ENCODE measurements around the gene BPIFB6.
"Not testable (repeated sequence)": the region's sequence is repeated elsewhere in the genome, so short reads cannot be mapped to it uniquely, and the experiment has no call there.

Gene BPIFB6

DNA sequence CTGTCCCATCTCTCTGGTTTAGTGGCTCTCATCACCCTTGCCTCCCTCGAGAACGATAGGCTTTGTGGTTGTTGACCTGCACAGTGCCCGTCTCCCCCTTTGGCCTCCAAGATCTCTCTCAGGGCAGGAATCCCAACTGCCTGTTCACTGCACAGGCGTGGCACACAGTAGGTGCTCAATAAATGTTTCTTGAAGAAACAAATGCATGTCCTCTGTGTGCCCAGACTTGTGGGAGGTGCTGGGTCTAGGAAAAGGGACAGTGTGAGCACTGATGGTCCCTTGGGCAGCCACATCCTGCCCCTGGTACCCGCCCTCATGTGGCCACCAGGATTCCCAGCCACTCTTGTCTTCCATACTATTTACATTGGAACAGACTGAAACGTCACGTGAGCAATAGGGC, 2.6 kb upstream of the BPIFB6 start:
- DNase-seq (ENCODE audit: low read depth in 3 of 3): no peak

DNA sequence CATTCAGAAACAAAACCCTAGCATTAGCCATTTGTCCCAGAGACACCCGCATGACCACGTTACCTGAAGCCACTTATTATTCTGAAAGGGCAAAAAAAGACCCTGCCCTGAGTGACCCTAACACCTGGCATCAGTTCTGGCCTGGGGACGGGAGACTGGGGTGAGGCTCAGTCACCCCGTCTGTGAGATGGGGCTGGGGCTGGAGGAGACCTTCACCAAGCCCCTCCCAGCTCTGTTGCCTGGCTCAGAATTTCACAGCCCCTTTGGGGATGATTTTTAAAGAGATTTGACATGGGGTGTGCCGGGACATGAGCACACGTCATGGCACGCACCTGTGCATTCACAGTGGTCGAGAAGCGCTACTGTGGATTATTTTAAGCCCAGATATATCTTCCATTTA, 1.4 kb upstream of the BPIFB6 start:
- DNase-seq (ENCODE audit: low read depth in 3 of 3): no peak

DNA sequence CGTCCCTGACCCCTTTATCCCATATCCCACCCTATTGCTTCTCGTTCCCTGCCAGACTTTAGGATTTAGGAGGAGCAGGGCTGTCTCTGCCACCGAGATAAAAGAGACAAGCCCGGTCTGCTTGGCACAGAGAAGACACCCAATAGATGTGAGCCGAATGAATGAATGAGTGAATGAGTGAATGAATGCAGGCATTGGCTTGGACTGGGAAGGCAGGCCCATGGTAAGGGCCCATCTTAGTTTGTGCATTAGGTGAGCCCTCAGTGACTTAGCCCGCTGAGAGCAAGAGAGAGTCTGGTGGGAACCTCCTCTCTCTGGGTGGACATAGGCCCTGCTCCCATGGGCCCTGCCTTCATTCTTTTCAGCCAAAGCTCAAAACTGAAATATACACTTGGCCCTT, 879 bp upstream of the BPIFB6 start:
- no peak for DNase-seq (ENCODE audit: low read depth in 3 of 3)

DNA sequence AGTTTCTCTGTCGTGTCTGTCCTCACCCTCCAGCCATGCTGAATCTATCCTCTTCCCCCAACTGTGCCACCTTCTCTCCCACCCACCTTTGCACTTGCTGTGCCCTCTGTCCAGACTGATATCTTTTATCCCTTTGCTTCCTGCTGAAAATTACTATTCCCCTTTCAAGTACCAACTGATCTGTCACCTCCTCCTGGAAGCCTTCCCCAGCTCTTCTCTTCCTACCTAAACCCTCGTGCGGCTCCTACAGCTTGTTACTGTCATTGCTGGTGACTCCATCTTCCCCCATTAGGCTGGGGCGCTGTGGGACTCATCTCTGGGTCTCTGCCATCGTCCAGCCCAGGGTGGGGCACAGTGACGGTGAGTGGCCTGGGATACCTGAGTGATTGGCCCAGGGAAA, 1.1 kb downstream of the BPIFB6 start:
- DNase-seq (ENCODE audit: low read depth in 3 of 3): no peak

DNA sequence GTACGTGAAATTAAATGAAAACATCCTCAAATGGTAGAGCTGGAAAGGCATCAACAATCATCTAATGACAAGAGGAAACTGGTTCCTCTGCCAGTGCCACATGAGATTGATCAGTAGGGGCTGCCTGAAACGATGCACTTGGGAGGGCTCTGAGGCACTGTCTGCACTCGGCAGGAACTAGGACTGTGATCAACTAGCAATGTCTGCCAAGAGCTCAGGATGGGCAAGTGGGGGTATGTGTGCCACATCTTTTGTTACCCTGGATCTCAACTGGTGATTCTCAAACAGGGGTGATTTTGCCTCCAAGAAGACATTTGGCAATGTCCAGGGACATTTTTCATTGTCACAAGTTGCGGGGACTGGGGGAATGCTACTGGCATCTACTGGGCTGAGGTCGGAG, 1.9 kb downstream of the BPIFB6 start:
- DNase-seq (ENCODE audit: low read depth in 3 of 3): no peak

DNA sequence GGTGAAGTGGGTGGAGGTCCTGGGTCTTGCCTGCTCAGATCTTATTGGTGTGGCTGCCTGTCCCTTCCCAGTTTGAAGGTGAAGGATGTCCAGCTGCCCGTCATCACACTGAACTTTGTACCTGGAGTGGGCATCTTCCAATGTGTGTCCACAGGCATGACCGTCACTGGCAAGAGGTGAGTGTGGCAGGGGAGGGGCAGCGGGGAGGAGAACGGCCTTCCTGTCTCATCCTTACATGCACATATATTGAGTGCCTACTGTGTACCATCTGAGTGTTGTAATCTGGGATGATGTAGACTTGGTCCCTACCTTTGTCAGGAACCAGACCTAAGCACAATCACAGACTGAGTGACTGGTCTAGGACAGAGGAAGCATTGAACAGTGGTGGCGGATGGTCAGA, 2.7 kb downstream of the BPIFB6 start:
- no peak for DNase-seq (ENCODE audit: low read depth in 3 of 3)

DNA sequence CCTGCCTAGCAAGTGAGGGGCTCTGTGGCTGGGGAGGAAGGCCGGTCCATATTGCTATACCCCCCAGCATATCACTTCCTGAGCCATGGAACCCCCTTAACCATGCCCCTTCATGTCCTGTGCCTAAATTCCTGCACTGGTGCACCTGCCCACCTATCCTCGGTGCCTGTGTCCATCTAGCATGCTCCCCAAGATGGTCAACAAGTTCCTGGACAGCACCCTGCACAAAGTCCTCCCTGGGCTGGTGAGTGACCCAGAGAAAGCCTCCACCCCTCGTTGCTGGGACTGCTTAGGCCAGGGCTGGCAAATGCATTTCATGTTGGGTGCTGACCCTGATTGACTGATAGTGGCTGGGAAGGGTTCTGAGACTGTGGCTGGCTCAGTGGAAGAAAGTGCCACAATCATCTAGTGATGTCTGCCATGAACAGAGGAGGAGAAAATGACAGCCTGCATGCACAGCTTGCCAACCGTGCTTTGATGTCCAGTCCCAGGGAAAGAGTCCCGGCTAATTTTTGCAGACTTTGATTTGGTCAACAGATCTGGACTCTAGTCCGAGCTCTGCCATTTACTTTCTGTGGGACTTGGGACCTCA, 3.5 kb downstream of the BPIFB6 start:
- DNase-seq (ENCODE audit: low read depth in 3 of 3): no peak

DNA sequence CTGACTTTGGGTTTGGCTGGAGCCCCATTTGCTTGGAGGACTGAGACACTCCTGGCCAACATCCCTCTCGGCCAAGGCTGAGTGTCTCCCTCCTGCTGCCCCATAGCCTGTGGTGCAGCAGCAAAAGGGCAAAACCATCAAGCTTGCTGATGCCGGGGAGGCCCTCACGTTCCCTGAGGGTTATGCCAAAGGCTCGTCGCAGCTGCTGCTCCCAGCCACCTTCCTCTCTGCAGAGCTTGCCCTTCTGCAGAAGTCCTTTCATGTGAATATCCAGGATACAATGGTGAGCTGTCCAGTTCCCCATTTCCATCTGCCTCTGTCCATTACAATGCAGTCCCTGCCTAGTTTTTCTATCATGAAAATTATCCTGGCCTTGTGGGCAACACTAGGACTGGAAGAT, 6.0 kb downstream of the BPIFB6 start:
- DNase-seq (ENCODE audit: low read depth in 3 of 3): no peak

DNA sequence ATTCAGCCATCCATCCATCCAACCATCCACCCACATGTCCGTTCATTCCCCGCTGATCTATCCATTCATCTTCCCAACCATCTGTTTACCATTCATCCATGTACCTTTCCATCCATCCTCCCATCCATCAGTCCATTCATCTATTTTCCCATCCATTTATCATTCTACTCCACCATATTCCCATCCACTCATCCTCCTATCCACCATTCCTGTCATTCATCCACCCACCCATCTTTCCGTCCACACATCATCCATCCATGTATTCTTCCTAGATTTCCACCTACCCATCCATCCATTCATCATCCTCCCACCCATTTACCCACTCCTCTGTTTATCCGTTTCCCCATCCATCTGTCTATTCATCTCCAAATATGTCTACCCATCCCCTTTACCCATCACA, 6.8 kb downstream of the BPIFB6 start:
- no peak for DNase-seq (ENCODE audit: low read depth in 3 of 3)

DNA sequence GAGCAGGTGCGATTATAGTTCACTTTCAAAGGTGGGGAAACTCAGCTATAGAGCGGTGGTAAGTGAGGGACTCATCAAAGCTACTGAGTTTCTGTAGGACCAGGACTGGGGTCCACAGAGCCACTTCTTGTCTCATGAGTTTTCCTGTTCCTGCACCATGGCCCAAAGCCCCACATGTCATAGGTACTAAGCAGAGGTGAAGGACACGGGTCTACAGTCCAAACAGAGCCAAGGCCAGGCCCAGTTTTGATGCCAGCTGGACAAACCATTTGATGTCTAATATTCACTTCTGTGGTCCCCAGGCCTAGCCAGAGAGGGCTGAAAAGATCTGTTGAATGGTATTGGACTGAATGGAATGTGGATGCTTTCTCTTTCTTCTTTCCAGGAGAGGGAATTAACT, 11.0 kb downstream of the BPIFB6 start:
- no peak for DNase-seq (ENCODE audit: low read depth in 3 of 3)

DNA sequence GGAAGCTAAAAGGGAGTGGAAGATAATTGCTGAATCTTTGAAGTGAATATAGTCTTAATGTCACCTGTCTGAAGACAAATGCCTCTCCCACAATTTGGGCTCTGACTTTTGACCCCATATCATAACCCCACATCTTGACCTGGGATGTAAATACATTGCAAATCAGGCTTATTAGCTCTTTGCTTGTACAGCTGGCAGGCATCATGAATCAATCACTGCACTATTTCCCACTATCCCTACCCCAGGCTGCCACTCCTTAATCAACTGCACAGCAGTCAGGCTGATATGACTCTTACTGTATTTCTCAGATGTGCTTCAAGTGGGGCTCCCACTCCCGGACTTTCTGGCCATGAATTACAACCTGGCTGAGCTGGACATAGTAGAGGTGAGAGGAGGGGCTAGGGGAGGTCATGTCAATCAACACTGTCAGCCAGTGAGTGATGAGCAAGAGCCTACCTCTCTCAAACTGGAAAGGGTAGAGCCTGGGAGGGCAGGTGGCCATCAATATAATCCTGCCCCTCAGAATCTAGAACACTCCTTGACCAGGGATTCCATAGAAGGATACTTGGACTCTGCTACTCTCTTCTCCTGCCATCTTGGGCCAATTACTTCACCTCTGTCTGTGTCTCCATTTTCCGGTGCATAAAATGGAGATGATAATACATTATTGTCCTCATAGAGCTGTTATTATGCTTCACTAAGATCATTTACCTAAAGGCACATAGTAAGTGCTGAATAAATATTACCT, 11.7 kb downstream of the BPIFB6 start:
- DNase-seq (ENCODE audit: low read depth in 3 of 3): no peak

DNA sequence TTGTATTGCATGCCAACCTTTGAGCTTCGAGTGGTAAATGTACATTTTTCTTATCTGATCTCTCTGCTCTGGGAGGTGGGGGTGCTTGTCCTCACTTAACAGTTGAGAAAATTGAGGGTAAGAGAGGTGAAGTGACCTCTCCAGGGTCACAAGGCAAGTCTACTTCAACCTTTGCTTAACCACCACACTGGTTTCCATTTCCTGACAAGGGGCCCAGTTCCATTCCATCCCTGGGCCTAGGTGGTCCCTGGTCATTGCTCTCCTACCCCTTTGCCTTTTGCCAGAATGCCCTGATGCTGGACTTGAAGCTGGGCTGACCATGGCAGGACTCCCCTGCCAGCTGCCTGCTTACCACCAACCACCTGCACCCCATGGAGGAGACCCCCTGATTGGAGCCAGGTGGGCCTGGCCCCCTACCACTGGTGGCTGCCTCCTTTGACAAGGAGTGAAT, 12.3 kb downstream of the BPIFB6 start:
- DNase-seq (ENCODE audit: low read depth in 3 of 3): no peak

DNA sequence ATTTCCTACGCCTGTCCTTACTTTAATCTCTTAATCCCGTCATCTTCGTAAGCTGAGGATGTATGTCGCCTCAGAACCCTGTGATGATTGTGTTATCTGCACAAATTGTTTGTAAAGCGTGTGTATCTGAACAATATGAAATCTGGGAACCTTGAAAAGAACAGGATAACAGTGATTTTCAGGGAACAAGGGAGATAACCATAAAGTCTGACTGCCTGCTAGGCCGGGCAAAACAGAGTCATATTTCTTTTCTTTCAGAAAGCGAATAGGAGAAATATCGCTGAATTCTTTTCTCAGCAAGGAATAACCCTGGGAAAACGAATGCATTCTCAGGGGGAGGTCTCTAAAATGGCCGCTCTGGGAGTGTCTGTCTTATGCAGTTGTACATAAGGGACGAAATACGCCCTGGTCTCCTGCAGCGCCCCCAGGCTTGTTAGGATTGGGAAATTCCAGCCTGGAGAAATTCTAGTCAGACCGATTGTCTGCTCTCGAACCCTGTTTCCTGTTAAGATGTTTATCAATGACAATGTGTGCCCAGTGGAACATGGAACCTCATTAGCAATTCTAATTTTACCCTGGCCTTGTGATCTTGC, 13.8 kb downstream of the BPIFB6 start:
- DNase-seq (ENCODE audit: low read depth in 3 of 3): not testable (repeated sequence)

DNA sequence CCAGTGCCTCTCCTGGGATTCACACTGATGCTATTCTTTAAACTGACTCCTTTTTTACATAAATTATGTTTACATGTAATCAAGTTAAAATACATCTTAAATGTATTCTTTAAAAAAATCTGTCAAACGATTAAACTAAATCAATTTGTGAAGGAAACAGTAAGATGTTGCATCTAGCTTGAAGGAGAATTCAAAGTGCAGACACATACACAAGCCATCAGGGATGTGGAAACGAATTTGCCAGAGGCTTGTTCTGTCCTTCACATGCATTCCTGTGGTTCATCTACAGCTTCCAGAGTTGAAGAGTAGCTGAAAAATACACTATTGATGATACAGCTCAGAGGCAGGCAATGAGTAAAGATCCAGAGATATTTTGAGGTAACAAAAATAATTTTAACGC, 15.0 kb downstream of the BPIFB6 start:
- DNase-seq (ENCODE audit: low read depth in 3 of 3): no peak

DNA sequence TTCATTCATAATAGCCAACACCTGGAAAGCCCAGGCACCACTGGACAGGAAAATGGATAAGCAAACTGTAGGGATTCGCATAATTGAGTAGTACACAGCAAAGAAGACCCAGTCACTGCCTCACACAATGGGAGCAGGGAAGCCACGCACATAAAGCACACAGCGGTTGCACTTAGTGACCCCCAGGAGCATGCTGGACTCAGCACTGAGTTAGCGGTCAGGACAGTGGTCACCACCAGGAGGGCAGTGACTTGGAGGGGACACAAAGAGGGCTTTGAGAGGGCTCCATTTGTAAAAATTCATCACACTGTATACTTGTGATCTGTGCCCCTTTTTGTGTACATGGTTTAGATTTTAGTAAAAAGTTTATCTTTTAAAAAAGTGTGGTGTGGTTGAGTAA, 19.9 kb downstream of the BPIFB6 start:
- DNase-seq (ENCODE audit: low read depth in 3 of 3): no peak

DNA sequence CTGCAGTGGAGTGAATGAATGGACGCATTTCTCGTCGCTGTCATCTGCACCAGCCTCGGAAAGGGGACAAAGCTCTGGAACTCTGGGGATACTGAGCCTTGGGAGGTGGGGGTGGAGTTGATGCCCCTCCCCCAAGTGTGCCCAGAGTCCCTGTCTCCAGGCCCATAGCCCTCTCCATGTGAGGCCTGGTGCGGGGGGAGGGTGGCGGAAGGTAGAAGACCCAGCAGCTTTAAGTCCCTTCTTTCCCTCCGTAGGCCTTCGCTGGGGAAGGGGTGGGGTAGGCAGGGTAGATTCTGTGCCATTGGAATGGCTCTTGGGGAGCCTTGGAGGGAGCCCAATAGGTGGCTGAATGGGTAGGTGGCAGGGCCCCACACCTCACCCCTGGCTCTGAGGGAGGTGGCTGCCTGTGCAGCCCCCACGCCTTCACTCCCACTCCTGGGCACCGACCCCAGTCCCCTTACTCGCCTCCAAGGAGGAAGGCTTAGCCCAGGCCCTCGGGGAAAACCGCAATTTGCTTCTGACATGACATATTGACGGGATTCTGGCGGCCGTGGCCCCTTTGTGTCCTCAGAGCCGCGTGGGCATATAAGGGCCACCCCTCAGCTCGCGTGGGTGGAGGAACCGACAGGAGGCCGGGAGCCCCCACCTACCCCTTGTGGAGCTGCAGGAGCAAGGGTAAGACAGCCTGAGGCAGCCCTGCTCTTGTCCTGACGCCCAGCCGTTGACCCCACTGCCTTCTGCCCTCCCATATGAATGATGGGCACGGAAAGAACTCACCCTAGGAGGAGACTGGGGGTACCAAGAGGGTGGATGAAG, 22.1 kb downstream of the BPIFB6 start, which contains the start of gene BPIFB3:
TSS of gene BPIFB3 (plus strand) at position 613 of the 816 bp plus-strand sequence. CDS start 1,533 bp downstream, outside the sequence.
- DNase-seq (ENCODE audit: low read depth in 3 of 3): no peak

DNA sequence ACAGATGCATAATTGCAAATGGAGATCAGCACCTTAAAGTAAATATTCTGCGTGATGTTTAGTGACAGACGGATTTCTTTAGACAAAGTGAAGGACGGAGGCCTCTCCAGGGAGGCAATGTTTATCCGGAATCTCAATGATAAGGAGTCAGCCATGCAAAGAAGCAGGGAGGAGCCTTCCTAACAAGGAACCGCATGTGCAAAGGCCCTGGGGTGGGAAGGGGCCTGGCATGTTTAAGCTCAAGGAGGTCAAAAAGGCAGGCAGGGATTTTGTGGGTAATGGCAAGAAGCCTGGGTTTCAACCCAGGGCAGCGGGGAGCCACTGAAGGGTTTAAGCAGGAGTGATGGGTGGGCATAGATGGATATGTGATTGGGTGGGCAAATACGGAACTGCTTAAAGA, 22.9 kb downstream of the BPIFB6 start:
- no peak for DNase-seq (ENCODE audit: low read depth in 3 of 3)

DNA sequence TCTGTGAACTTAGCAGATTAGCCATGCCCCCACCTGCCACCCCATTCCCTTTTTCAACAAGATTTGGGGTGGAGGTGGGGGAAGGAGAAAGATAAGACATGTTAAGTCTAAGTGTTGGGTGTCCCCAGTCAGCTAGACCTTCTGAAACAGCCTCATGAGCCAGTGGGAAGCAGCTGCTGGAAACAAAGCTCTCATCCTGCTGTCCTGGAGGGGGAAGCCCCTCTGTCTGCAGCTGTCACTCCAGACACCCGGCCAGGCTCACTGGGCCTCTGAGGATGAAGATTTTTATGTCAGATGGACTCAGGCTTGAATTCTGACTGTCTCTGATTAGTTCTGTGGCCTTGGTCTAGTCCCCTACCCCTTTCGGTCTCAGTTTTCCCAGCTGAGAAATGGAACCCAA, 23.3 kb downstream of the BPIFB6 start:
- no peak for DNase-seq (ENCODE audit: low read depth in 3 of 3)

DNA sequence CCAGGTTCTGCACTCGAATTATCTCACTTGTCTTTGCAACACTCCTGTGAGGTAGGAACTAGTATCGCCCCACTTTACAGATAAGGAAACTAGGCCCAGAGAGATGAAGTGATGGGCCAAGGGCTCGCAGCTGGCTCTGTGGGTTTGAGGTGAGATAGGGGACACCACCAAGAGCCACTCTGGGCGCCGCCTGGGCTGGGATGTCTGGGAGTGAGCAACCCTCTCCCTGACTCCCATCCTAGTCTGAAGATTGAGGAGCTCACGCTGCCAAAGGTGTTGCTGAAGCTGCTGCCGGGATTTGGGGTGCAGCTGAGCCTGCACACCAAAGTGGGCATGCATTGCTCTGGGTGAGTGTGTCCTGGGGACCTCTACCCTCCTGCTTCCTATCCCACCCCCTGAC, 27.7 kb downstream of the BPIFB6 start:
- DNase-seq (ENCODE audit: low read depth in 3 of 3): no peak

DNA sequence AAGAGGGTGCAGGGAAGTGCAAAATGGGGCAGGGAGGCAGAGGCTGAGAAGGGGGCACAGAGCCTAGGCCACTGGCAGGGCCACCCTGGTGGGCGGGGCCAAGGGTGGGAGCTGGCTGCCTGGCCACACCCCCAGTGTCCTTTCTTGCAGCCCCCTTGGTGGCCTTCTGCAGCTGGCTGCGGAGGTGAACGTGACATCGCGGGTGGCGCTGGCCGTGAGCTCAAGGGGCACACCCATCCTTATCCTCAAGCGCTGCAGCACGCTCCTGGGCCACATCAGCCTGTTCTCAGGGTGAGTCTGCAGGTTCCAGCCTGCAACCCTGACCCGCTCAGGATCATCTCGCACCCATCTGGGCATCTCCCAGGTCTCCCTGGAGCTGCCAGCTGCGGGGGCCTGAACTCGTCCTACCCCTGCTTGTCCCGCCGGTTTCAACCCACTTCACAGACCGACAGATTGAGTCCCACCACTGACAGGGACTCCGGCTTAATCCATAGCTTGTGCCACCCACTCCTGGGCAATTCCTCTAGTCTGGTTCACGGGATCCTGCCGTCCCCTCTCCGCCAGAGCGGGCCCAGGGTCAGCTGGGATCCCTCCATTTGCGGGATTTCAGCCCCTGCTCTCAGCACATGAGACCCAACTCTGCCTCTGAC, 28.4 kb downstream of the BPIFB6 start:
- no peak for DNase-seq (ENCODE audit: low read depth in 3 of 3)

DNA sequence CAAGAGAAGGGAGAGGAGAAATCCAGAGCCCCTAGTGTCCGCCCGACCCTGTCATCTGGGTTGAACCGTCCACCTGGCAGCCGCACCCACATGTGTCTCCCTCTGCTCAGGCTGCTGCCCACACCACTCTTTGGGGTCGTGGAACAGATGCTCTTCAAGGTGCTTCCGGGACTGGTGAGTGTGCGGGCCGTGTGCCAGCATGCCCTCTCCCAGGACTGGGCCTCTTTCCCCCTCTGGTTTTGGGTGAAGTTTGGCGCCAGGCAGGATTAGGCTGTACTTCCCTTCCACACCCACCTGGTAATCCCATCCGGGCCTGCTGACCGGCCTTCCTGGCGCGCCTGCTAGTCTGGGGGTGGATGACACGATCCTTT, 30.2 kb downstream of the BPIFB6 start:
- no peak for DNase-seq (ENCODE audit: low read depth in 3 of 3)

Data from stimulated activated CD4-positive, alpha-beta T cell treated with anti-CD3 and anti-CD28 coated beads, TNF-alpha, amount 100 ng/mL, for 4 hours (primary cell).